ENCODE measurements around the gene PCSK6. TPM values are rescaled to one million over a fixed set of nuclear protein-coding genes. Genes with fewer than 3 reads are reported as not detected.

PCSK6 gene
- total and polyA plus RNA-seq, 7 donors, result 2.9 to 10.3 (median 6.4) TPM

- no peak overlapping the region for H3K4me3 ChIP-seq
- 85 to 87% methylated on average over 17 of the region's 17 CpGs for WGBS, 2 donors
- TF ChIP-seq POLR2A (IDR thresholded peaks at IDR 0.05) (no peak), EP300 (IDR thresholded peaks at IDR 0.05) (no peak), CTCF (IDR thresholded peaks at IDR 0.05) (no peak), POLR2AphosphoS5 (IDR thresholded peaks at IDR 0.05) (no peak)
- peaks cover 0 to 14% (median 5%) of the 10 kb centered on the region in 4 donors for H3K4me1 ChIP-seq
- no peak overlapping the region for H3K27ac ChIP-seq
- H3K27me3 ChIP-seq, result no peaks in the 10 kb centered on the region
- intact Hi-C loops (cut with DNase I), result no loop called here
- no peak for DNase-seq
- H3K9me3 ChIP-seq, result no peaks in the 10 kb centered on the region
- H3K36me3 ChIP-seq, result peaks cover 0 to 8% (median 0%) of the 10 kb centered on the region in 4 donors
Measured at GRCh38 chr15:101264911-101265641, 224.4 kb downstream of the PCSK6 start.

- H3K9me3 ChIP-seq, result no peaks in the 10 kb centered on the region
- H3K27ac ChIP-seq, result no peak overlapping the region
- H3K4me3 ChIP-seq, result no peak overlapping the region
- DNase-seq, result no peak
- WGBS, 2 donors, result 89 to 91% methylated on average over 4 of the region's 4 CpGs
- TF ChIP-seq CTCF (IDR thresholded peaks at IDR 0.05) (no peak), POLR2AphosphoS5 (IDR thresholded peaks at IDR 0.05) (no peak), POLR2A (IDR thresholded peaks at IDR 0.05) (no peak), EP300 (IDR thresholded peaks at IDR 0.05) (no peak)
- peaks cover 0 to 14% (median 5%) of the 10 kb centered on the region in 4 donors for H3K4me1 ChIP-seq
- intact Hi-C loops (cut with DNase I), result no loop called here
- H3K36me3 ChIP-seq, result no peaks in the 10 kb centered on the region
- H3K27me3 ChIP-seq, result no peaks in the 10 kb centered on the region
Measured at GRCh38 chr15:101264011-101264410, 225.5 kb downstream of the PCSK6 start.

GRCh38 chr15:101262551-101262950 lies 227.0 kb downstream of the PCSK6 start:
- Histone ChIP-seq H3K4me3 (no peak overlapping the region), H3K4me1 (peaks cover 0 to 7% (median 3%) of the 10 kb centered on the region in 4 donors), H3K27ac (no peak overlapping the region), H3K27me3 (no peaks in the 10 kb centered on the region), H3K36me3 (no peaks in the 10 kb centered on the region), H3K9me3 (no peaks in the 10 kb centered on the region)
- intact Hi-C loops (cut with DNase I), result no loop called here
- DNase-seq, result no peak
- TF ChIP-seq POLR2AphosphoS5 (IDR thresholded peaks at IDR 0.05), result no peak
- TF ChIP-seq POLR2A (IDR thresholded peaks at IDR 0.05), result no peak
- no peak for TF ChIP-seq CTCF (IDR thresholded peaks at IDR 0.05)
- no peak for TF ChIP-seq EP300 (IDR thresholded peaks at IDR 0.05)
- WGBS, 2 donors, result 88 to 90% methylated on average over 4 of the region's 4 CpGs

- no peaks in the 10 kb centered on the region for H3K9me3 ChIP-seq
- H3K36me3 ChIP-seq, result no peaks in the 10 kb centered on the region
- no peak for TF ChIP-seq POLR2AphosphoS5 (IDR thresholded peaks at IDR 0.05)
- no peak for TF ChIP-seq EP300 (IDR thresholded peaks at IDR 0.05)
- TF ChIP-seq POLR2A (IDR thresholded peaks at IDR 0.05), result no peak
- peak; percentile 48 to 82 (median 77) for TF ChIP-seq CTCF (IDR thresholded peaks at IDR 0.05)
- no peak overlapping the region for H3K4me3 ChIP-seq
- H3K27ac ChIP-seq, result no peak overlapping the region
- H3K27me3 ChIP-seq, result no peaks in the 10 kb centered on the region
- intact Hi-C loops (cut with DNase I), result loop anchor here (1.0 kb wide), 2 partner anchors 169 to 243 kb away; no protein-coding TSS in a partner anchor
- H3K4me1 ChIP-seq, result no peaks in the 10 kb centered on the region
- peak; percentile 78 for DNase-seq
- WGBS, 2 donors, result 30 to 39% methylated on average over 11 of the region's 11 CpGs
Measured at GRCh38 chr15:101258238-101259144, 231.0 kb downstream of the PCSK6 start.

Measured in sigmoid colon (tissue), 7 donors.